Fibroblast of lung (primary cell): Measurements from ENCODE around the gene CFAP73. TPM values are rescaled to one million over a fixed set of nuclear protein-coding genes. Genes with fewer than 3 reads are reported as not detected.

Experiments used
- DNase-seq, 2 donors: peaks; one replicate each; pipeline versions ENCODE4 v3.0.0 to v3.0.0-alpha.2; 2010; ENCODE audit warnings: low read depth in 2 of 2
- H2AFZ ChIP-seq: 2 replicates; pipeline ENCODE4 v1.5.1; 2012; ENCODE audit warnings: low read length, control low read depth, inconsistent platforms
- H3K27ac ChIP-seq: 2 replicates; pipeline ENCODE4 v1.5.1; 2011; ENCODE audit warnings: low read length, control low read depth; ENCODE audit not compliant: insufficient read depth
- H3K27me3 ChIP-seq: 2 replicates; pipeline ENCODE4 v1.5.1; 2011; ENCODE audit warnings: mild to moderate bottlenecking, low read length; ENCODE audit not compliant: control insufficient read depth, insufficient read depth
- H3K36me3 ChIP-seq: 2 replicates; pipeline ENCODE4 v1.5.1; 2011; ENCODE audit warnings: low read length; ENCODE audit not compliant: control insufficient read depth, insufficient read depth
- H3K4me1 ChIP-seq: 2 replicates; pipeline ENCODE4 v1.5.1; 2011; ENCODE audit warnings: low read length; ENCODE audit not compliant: control insufficient read depth, insufficient read depth; ENCODE audit errors: extremely low read depth
- H3K4me2 ChIP-seq: 2 replicates; pipeline ENCODE4 v1.5.1; 2011; ENCODE audit warnings: low read length, control low read depth; ENCODE audit not compliant: insufficient read depth; ENCODE audit errors: extremely low read depth
- H3K4me3 ChIP-seq, 4 experiments: fragments of 200-600 bp in 1 of 4; sonication (generic) in 1 of 4; replicated peaks in 1 of 4; 2 replicates each; pipeline ENCODE4 v1.5.1; 2011 to 2016; ENCODE audit warnings: low read length in 4 of 4, low read depth in 3 of 4, mild to moderate bottlenecking in 3 of 4, control low read depth in 2 of 4, inconsistent platforms in 1 of 4, mixed read lengths in 1 of 4; ENCODE audit not compliant: insufficient read depth in 1 of 4; ENCODE audit errors: control extremely low read depth in 1 of 4
- H3K79me2 ChIP-seq: 2 replicates; pipeline ENCODE4 v1.5.1; 2012; ENCODE audit warnings: mild to moderate bottlenecking, low read length, inconsistent platforms; ENCODE audit not compliant: control insufficient read depth, insufficient read depth
- H3K9ac ChIP-seq: 2 replicates; pipeline ENCODE4 v1.5.1; 2011; ENCODE audit warnings: mild to moderate bottlenecking, low read length, control low read depth; ENCODE audit not compliant: insufficient read depth
- H3K9me3 ChIP-seq: 2 replicates; pipeline ENCODE4 v1.5.1; 2012; ENCODE audit warnings: low read depth, low read length; ENCODE audit not compliant: control insufficient read depth, insufficient read depth
- H4K20me1 ChIP-seq: 2 replicates; pipeline ENCODE4 v1.5.1; 2011; ENCODE audit warnings: low read length; ENCODE audit not compliant: control insufficient read depth, insufficient read depth; ENCODE audit errors: extremely low read depth
- EZH2 ChIP-seq: IDR thresholded peaks from 2 replicates; pipeline ENCODE4 v1.5.1; 2012; ENCODE audit warnings: low read length, control low read depth, mild to moderate bottlenecking; ENCODE audit errors: missing control alignments
- polyA plus RNA-seq, 2 donors: library from polyadenylated mRNA; depleted of rRNA in 1 of 2; stranded (reverse) in 1 of 2; unstranded in 1 of 2; fragments of >200 nt; gene quantifications; 2 replicates each; pipeline ENCODE4 v1.2.1, GENCODE V29; 2011 to 2012; ENCODE audit warnings: missing spikeins in 1 of 2
- total RNA-seq: library from RNA; depleted of rRNA; stranded (reverse); fragments of >200 nt; gene quantifications from 2 replicates; pipeline ENCODE4 v1.2.1, GENCODE V29; 2014
- TF ChIP-seq, protein P1 (sequence below), 2 donors: IDR thresholded peaks in 1 of 2; conservative IDR thresholded peaks in 1 of 2; 1 replicate in 1 of 2; 2 replicates in 1 of 2; pipeline ENCODE4 v1.5.1; 2011 to 2012; ENCODE audit warnings: low read length in 2 of 2, control low read depth in 1 of 2, inconsistent platforms in 1 of 2, low read depth in 1 of 2, mild to moderate bottlenecking in 1 of 2

Gene CFAP73
- total and polyA plus RNA-seq, 2 donors (not counting 1 experiment from before 2014, with no cell fraction given): not detected

- Histone ChIP-seq H2AFZ (no peak overlapping the region), H3K9ac (no peak overlapping the region), H3K4me3 (peak overlapping the region in 1 of 4 experiments; percentile 38), H3K27me3 (peaks cover 25% of the 10 kb centered on the region), H3K27ac (no peak overlapping the region), H3K9me3 (no peaks in the 10 kb centered on the region), H3K4me1 (peaks cover 7% of the 10 kb centered on the region), H3K79me2 (no peaks in the 10 kb centered on the region), H3K36me3 (no peaks in the 10 kb centered on the region), H3K4me2 (no peak overlapping the region), H4K20me1 (no peaks in the 10 kb centered on the region)
- DNase-seq: no peak
- TF ChIP-seq EZH2: peak; percentile 61
- TF ChIP-seq, protein P1, sequence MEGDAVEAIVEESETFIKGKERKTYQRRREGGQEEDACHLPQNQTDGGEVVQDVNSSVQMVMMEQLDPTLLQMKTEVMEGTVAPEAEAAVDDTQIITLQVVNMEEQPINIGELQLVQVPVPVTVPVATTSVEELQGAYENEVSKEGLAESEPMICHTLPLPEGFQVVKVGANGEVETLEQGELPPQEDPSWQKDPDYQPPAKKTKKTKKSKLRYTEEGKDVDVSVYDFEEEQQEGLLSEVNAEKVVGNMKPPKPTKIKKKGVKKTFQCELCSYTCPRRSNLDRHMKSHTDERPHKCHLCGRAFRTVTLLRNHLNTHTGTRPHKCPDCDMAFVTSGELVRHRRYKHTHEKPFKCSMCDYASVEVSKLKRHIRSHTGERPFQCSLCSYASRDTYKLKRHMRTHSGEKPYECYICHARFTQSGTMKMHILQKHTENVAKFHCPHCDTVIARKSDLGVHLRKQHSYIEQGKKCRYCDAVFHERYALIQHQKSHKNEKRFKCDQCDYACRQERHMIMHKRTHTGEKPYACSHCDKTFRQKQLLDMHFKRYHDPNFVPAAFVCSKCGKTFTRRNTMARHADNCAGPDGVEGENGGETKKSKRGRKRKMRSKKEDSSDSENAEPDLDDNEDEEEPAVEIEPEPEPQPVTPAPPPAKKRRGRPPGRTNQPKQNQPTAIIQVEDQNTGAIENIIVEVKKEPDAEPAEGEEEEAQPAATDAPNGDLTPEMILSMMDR (conservative IDR thresholded peaks at IDR 0.05 in 1 of 2, IDR thresholded peaks at IDR 0.05 in 1 of 2; ENCODE audit: low read depth in 1 of 2, low read length in 2 of 2): no peak
These were observed 2.8 kb downstream of the CFAP73 start for GRCh38 chr12:113152196-113152834.

DNA sequence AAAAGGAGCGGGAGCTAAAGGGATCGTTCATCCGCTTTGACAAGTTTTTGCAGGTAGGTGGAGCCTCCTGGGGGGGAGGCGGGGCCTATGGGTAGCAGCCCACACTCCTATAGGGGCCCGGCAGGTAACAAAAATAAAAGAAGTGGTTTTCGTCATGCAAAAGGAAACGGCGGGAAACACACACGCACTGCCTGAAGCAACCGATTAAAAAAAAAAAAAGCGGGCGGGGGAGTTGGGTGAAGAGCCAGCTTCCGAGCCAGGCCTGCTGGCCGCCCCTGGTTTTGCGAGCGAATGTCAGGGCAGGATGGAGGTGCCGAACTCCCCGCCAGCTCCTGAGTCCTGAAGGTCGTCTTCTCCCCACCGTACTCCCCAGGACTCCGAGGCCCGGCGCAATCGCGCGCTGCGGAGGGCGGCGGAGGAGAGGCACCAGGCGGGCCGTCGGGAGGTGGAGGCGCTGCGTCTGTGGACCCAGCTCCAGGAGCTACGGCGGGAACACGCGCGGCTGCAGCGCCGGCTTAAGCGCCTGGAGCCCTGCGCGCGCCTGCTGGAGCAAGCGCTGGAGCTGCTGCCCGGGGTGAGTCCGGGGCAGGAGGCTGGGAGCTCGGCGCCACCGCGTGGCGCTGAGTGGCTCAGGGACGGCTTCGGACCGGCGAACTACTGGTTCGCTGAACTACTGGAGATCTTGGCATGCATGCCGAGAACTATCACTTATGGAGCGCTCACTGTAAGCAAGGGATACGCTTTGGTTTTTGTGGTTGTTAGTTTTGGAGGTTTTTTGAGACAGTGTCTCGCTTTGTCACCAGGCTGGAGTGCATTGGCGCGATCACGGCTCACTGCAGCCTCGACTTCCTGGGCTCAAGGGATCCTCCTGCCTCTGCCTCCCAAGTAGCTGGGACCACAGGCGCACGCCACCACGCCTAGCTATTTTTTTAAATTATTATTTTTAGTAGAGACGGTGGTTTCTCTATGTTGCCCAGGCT is 3.6 kb downstream of the CFAP73 start:
- H3K4me3 ChIP-seq: peak overlapping the region in 3 of 4 experiments; percentile 1 to 38 (median 19)
- DNase-seq: peak; percentile 70 to 73

More for the DNA sequence above, 3.6 kb downstream of the CFAP73 start:
- peaks cover 25% of the 10 kb centered on the region for H3K27me3 ChIP-seq
- TF ChIP-seq, protein P1 (conservative IDR thresholded peaks at IDR 0.05 in 1 of 2, IDR thresholded peaks at IDR 0.05 in 1 of 2; ENCODE audit: low read depth in 1 of 2, low read length in 2 of 2): peak; percentile 32 to 36
- TF ChIP-seq EZH2: no peak
- no peaks in the 10 kb centered on the region for H4K20me1 ChIP-seq
- H3K4me1 ChIP-seq: peaks cover 7% of the 10 kb centered on the region
- peak overlapping the region; percentile 89 for H3K4me2 ChIP-seq
- H3K36me3 ChIP-seq: no peaks in the 10 kb centered on the region
- no peak overlapping the region for H3K27ac ChIP-seq
- no peaks in the 10 kb centered on the region for H3K79me2 ChIP-seq
- H2AFZ ChIP-seq: no peak overlapping the region
- no peak overlapping the region for H3K9ac ChIP-seq
- no peaks in the 10 kb centered on the region for H3K9me3 ChIP-seq
